BJ (cell line): ENCODE measurements around the gene PAM. TPM values are rescaled to one million over a fixed set of nuclear protein-coding genes. Genes with fewer than 3 reads are reported as not detected.

Experiments
- CTCF ChIA-PET: fragments of 350-600 bp; formaldehyde crosslinking; extraction: SDS; loops from one replicate; lab custom pipeline; 2021; ENCODE audit warnings: antibody characterized with exemption, inconsistent platforms; lab: Yijun Ruan, JAX
- POLR2A ChIA-PET: fragments of 300-600 bp; sonication (Branson Sonifier 250); formaldehyde crosslinking; extraction: SDS; loops from one replicate; lab custom pipeline; 2021; ENCODE audit warnings: antibody characterized with exemption; lab: Charles Lee
- DNase-seq: peaks from one replicate; pipeline ENCODE4 v3.0.0-alpha.2; 2011; ENCODE audit warnings: low read depth
- H3K27me3 ChIP-seq: 2 replicates; pipeline ENCODE4 v1.6.0; 2011; ENCODE audit warnings: low read length; ENCODE audit not compliant: control insufficient read depth, insufficient read depth
- H3K36me3 ChIP-seq: 2 replicates; pipeline ENCODE4 v1.5.1; 2011; ENCODE audit warnings: low read length; ENCODE audit not compliant: control insufficient read depth, insufficient read depth
- H3K4me3 ChIP-seq: 2 replicates; pipeline ENCODE4 v1.5.1; 2011; ENCODE audit warnings: low read depth, mild to moderate bottlenecking, control low read depth, low read length
- polyA plus RNA-seq: library from polyadenylated mRNA; depleted of rRNA; stranded (reverse); fragments of >200 nt; gene quantifications from 2 replicates; pipeline ENCODE4 v1.2.3, GENCODE V29; 2011
- TF ChIP-seq, protein P1 (sequence below): IDR thresholded peaks from 2 replicates; pipeline ENCODE4 v1.5.1; 2011; ENCODE audit warnings: low read depth, mild to moderate bottlenecking, control low read depth, inconsistent platforms, low read length, moderate library complexity; ENCODE audit not compliant: insufficient read depth

The PAM gene
- polyA plus RNA-seq, 1 experiment: 256 TPM

- POLR2A ChIA-PET: no interaction called here
- CTCF ChIA-PET: interaction anchor here (0.8 to 1.3 kb wide), 2 partner anchors 14 to 19 kb away, joined by 3 to 4 read pairs; no protein-coding TSS in a partner anchor
- Histone ChIP-seq H3K4me3 (no peak overlapping the region), H3K27me3 (no peaks in the 10 kb centered on the region), H3K36me3 (no peaks in the 10 kb centered on the region)
- TF ChIP-seq, protein P1, sequence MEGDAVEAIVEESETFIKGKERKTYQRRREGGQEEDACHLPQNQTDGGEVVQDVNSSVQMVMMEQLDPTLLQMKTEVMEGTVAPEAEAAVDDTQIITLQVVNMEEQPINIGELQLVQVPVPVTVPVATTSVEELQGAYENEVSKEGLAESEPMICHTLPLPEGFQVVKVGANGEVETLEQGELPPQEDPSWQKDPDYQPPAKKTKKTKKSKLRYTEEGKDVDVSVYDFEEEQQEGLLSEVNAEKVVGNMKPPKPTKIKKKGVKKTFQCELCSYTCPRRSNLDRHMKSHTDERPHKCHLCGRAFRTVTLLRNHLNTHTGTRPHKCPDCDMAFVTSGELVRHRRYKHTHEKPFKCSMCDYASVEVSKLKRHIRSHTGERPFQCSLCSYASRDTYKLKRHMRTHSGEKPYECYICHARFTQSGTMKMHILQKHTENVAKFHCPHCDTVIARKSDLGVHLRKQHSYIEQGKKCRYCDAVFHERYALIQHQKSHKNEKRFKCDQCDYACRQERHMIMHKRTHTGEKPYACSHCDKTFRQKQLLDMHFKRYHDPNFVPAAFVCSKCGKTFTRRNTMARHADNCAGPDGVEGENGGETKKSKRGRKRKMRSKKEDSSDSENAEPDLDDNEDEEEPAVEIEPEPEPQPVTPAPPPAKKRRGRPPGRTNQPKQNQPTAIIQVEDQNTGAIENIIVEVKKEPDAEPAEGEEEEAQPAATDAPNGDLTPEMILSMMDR: no peak
- no peak for DNase-seq
Measured at GRCh38 chr5:102853680-102854079, 98.6 kb downstream of the PAM start.

- CTCF ChIA-PET: interaction anchor here (1.1 kb wide), 2 partner anchors 22 to 116 kb away, joined by 3 to 4 read pairs; no protein-coding TSS in a partner anchor
- no peak for DNase-seq
- POLR2A ChIA-PET: interaction anchor here (0.6 to 1.6 kb wide), 2 partner anchors 12 to 43 kb away, joined by 3 to 6 read pairs; no protein-coding TSS in a partner anchor
- Histone ChIP-seq H3K4me3 (no peak overlapping the region), H3K36me3 (no peaks in the 10 kb centered on the region), H3K27me3 (no peaks in the 10 kb centered on the region)
- TF ChIP-seq, protein P1: no peak
Measured at GRCh38 chr5:102855681-102856388, 100.7 kb downstream of the PAM start.

DNA sequence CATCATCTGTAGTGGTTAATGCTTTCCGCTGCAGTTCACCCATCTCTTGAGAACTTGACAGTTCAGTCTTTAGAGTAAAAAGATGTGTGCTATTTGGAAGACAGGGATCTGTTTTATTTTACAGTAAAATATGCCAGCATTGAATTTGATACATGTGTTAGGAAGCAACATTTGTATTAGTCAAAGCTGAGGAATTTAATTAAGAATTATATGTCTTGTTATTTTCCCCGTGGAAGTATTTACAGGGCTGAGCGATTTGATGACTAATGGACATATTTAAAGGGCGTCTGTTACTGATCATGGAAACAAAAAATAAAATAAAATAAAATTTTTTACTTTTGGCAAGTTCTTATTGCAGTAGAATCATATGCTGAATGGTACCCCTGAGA, 101.3 kb downstream of the PAM start:
- ChIA-PET POLR2A (interaction anchor here (0.6 to 1.6 kb wide), 3 partner anchors 9 to 44 kb away, joined by 3 to 6 read pairs (median 6); no protein-coding TSS in a partner anchor), CTCF (interaction anchor here (1.1 kb wide), 2 partner anchors 22 to 116 kb away, joined by 3 to 4 read pairs; no protein-coding TSS in a partner anchor)
- Histone ChIP-seq H3K27me3 (no peaks in the 10 kb centered on the region), H3K4me3 (no peak overlapping the region), H3K36me3 (no peaks in the 10 kb centered on the region)
- TF ChIP-seq, protein P1: no peak
- peak; percentile 82 for DNase-seq

- CTCF ChIA-PET: interaction anchor here (0.5 to 1.3 kb wide), 3 partner anchors 9 to 115 kb away, joined by 3 to 4 read pairs (median 3); no protein-coding TSS in a partner anchor
- peak; percentile 79 for DNase-seq
- Histone ChIP-seq H3K27me3 (no peaks in the 10 kb centered on the region), H3K36me3 (no peaks in the 10 kb centered on the region), H3K4me3 (no peak overlapping the region)
- POLR2A ChIA-PET: interaction anchor here (1.3 to 1.6 kb wide), 2 partner anchors 8 to 11 kb away, joined by 6 read pairs; no protein-coding TSS in a partner anchor
- TF ChIP-seq, protein P1: no peak
Measured at GRCh38 chr5:102857076-102857818, 102.1 kb downstream of the PAM start.

DNA sequence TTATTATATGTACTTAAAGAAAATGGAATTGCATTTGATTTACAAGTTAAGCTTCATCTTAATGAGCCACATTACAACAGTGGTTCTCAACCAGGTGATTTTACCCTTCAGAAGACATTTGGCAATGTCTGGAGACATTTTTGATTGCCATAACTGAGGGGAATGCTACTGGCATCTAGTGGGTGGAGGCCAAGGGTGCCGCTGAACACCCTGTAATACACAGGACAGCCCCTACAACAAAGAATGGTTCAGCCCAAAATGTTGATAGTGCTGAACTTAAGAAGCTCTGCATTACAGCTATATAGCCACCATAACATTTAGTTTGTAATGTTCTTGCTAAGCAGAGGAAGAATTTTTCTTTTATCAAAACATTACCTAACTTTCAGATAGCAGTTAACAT, 103.1 kb downstream of the PAM start:
- H3K27me3 ChIP-seq: no peaks in the 10 kb centered on the region
- TF ChIP-seq, protein P1: no peak
- H3K4me3 ChIP-seq: no peak overlapping the region
- ChIA-PET POLR2A (no interaction called here), CTCF (interaction anchor here (1.3 to 1.5 kb wide), 2 partner anchors 8 to 10 kb away, joined by 4 read pairs; no protein-coding TSS in a partner anchor)
- H3K36me3 ChIP-seq: no peaks in the 10 kb centered on the region
- DNase-seq: no peak
